ENCODE results near the gene CCDC51. TPM values are rescaled to one million over a fixed set of nuclear protein-coding genes. Genes with fewer than 3 reads are reported as not detected.

Gene CCDC51
- total and polyA plus RNA-seq, 2 donors from 2014 or later = 13.8 to 32.8 TPM

DNA sequence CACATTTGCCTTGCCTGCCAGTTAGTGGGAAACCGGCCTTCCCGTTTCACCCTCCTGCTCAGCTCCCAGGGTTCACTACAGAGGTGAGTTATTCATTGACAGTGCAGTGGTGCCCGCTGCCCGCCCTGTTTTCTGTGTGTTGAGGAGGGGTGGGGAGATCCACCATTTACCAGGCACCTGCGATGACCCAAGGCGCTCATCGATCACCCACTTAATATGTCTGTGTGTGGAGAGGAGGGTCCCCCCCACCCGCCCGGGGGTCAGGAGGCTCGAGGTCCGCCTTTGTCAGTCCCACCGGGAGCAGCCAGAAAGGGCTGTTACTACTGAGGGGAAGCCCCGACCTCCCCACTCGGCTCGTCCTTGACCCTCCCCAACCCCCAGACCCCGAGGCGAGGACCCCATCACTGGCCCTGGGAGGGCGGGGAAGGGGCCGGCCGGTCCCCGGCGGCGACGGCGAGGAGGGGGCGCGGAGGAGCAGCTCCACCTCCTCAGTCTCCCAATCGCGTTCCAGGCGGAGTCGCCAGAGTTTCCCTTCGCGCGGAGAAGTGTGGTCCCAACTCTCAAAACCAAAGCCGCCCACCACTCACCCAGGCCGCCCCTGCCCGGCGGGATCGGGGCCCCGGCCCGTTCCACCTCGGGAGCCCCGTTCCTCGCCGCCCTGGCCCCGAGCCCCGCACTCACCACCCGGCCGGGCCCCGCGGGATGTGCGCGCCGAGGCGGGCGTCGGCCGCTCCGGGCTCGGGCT is 11.2 kb downstream of the CCDC51 start:
- Histone ChIP-seq H3K27ac (ENCODE audit: low read depth in 2 of 2, low read length in 2 of 2) (peak overlapping the region; percentile 91 to 94), H3K4me1 (ENCODE audit: control insufficient read depth in 2 of 3, insufficient read depth in 2 of 3, low read depth in 1 of 3, low read length in 3 of 3) (peaks cover 3 to 73% (median 44%) of the 10 kb centered on the region in 3 donors)
- FAIRE-seq = no peak

DNA sequence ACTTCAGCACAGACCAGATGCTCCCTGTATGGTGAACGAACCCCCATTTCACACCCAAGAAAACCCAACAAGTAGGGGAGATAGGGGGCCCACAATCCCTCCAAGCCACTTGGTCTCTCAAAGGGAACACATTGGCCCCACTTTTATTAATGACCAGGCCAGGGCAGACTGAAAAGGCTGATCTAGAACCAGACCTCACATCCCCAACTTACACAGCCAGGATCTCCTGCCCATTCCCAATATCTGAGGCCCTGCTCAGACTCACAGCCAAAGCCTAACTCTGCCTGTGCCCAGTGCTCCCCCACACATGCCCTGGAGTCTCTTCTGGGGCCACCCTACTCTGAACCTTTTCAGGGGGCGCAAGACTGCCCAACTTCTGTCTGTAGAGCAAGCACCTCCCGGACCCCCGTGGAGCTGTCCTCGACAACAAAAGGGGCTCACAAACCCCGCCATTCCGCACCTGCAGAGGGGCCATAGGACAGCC is 11.8 kb downstream of the CCDC51 start:
- Histone ChIP-seq H3K4me3 (ENCODE audit: low read length in 3 of 3) (peak overlapping the region; percentile 47 to 76 (median 75)), H3K9me3 (ENCODE audit: control insufficient read depth in 2 of 3, insufficient read depth in 1 of 3, low read length in 3 of 3) (no peaks in the 10 kb centered on the region), H3K27me3 (ENCODE audit: control insufficient read depth, insufficient read depth, low read length) (no peaks in the 10 kb centered on the region), H3K36me3 (ENCODE audit: control insufficient read depth in 2 of 3, insufficient read depth in 3 of 3, low read length in 3 of 3) (peaks cover 0 to 6% (median 0%) of the 10 kb centered on the region in 3 donors), H3K9ac (ENCODE audit: low read length in 3 of 3) (peak overlapping the region; percentile 42 to 76 (median 76)), H3K4me1 (ENCODE audit: control insufficient read depth in 2 of 3, insufficient read depth in 2 of 3, low read depth in 1 of 3, low read length in 3 of 3) (peaks cover 2 to 73% (median 39%) of the 10 kb centered on the region in 3 donors), H3K27ac (ENCODE audit: low read depth in 2 of 2, low read length in 2 of 2) (peak overlapping the region; percentile 91 to 94)
- TF ChIP-seq, protein P1, sequence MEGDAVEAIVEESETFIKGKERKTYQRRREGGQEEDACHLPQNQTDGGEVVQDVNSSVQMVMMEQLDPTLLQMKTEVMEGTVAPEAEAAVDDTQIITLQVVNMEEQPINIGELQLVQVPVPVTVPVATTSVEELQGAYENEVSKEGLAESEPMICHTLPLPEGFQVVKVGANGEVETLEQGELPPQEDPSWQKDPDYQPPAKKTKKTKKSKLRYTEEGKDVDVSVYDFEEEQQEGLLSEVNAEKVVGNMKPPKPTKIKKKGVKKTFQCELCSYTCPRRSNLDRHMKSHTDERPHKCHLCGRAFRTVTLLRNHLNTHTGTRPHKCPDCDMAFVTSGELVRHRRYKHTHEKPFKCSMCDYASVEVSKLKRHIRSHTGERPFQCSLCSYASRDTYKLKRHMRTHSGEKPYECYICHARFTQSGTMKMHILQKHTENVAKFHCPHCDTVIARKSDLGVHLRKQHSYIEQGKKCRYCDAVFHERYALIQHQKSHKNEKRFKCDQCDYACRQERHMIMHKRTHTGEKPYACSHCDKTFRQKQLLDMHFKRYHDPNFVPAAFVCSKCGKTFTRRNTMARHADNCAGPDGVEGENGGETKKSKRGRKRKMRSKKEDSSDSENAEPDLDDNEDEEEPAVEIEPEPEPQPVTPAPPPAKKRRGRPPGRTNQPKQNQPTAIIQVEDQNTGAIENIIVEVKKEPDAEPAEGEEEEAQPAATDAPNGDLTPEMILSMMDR (IDR thresholded peaks at IDR 0.05; ENCODE audit: borderline replicate concordance, extremely low read depth, insufficient read depth) = no peak
- DNase-seq = no peak
- no peak for FAIRE-seq
- intact Hi-C loops (cut with DNase I) = no loop called here

More for the DNA sequence above, 11.2 kb downstream of the CCDC51 start:
- TF ChIP-seq, protein P1 (IDR thresholded peaks at IDR 0.05; ENCODE audit: borderline replicate concordance, extremely low read depth, insufficient read depth) = no peak
- Histone ChIP-seq H3K4me3 (ENCODE audit: low read length in 3 of 3) (peak overlapping the region; percentile 47 to 76 (median 75)), H3K27me3 (ENCODE audit: control insufficient read depth, insufficient read depth, low read length) (no peaks in the 10 kb centered on the region), H3K9me3 (ENCODE audit: control insufficient read depth in 2 of 3, insufficient read depth in 1 of 3, low read length in 3 of 3) (no peaks in the 10 kb centered on the region), H3K9ac (ENCODE audit: low read length in 3 of 3) (peak overlapping the region; percentile 21 to 76 (median 76)), H3K36me3 (ENCODE audit: control insufficient read depth in 2 of 3, insufficient read depth in 3 of 3, low read length in 3 of 3) (peaks cover 0 to 6% (median 0%) of the 10 kb centered on the region in 3 donors)
- intact Hi-C loops (cut with DNase I) = no loop called here
- DNase-seq = peak; percentile 80 to 89 (median 88)

DNA sequence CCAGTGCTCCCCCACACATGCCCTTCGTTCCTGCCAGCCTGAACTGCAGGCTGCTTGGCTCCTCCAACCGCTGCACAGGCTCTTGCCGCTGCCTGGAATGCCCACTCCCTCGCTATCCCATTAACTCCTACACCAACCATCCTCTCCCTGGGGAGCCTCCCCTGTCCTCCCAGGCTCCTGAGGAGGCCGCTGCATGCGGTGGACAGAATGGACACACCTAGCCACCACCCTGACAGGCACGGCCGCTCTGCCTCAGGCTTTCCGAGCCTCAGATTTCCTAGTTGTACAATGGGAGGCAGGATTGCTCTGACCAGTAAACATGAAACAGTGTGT is 12.3 kb downstream of the CCDC51 start:
- DNase-seq (peak; percentile 49 to 74 (median 56)), FAIRE-seq (no peak)
- intact Hi-C loops (cut with DNase I) = no loop called here

More for the DNA sequence above, 12.3 kb downstream of the CCDC51 start:
- peak overlapping the region; percentile 91 to 94 for H3K27ac ChIP-seq (ENCODE audit: low read depth in 2 of 2, low read length in 2 of 2)
- TF ChIP-seq, protein P1 (IDR thresholded peaks at IDR 0.05; ENCODE audit: borderline replicate concordance, extremely low read depth, insufficient read depth) = no peak
- peaks cover 0 to 6% (median 0%) of the 10 kb centered on the region in 3 donors for H3K36me3 ChIP-seq (ENCODE audit: control insufficient read depth in 2 of 3, insufficient read depth in 3 of 3, low read length in 3 of 3)
- peak overlapping the region; percentile 47 to 76 (median 75) for H3K4me3 ChIP-seq (ENCODE audit: low read length in 3 of 3)
- no peaks in the 10 kb centered on the region for H3K27me3 ChIP-seq (ENCODE audit: control insufficient read depth, insufficient read depth, low read length)
- peak overlapping the region; percentile 15 to 76 (median 42) for H3K9ac ChIP-seq (ENCODE audit: low read length in 3 of 3)
- no peaks in the 10 kb centered on the region for H3K9me3 ChIP-seq (ENCODE audit: control insufficient read depth in 2 of 3, insufficient read depth in 1 of 3, low read length in 3 of 3)
- H3K4me1 ChIP-seq (ENCODE audit: control insufficient read depth in 2 of 3, insufficient read depth in 2 of 3, low read depth in 1 of 3, low read length in 3 of 3) = peaks cover 0 to 73% (median 36%) of the 10 kb centered on the region in 3 donors
